ENCODE data around the gene DEPDC1.

The DEPDC1 gene

DNA sequence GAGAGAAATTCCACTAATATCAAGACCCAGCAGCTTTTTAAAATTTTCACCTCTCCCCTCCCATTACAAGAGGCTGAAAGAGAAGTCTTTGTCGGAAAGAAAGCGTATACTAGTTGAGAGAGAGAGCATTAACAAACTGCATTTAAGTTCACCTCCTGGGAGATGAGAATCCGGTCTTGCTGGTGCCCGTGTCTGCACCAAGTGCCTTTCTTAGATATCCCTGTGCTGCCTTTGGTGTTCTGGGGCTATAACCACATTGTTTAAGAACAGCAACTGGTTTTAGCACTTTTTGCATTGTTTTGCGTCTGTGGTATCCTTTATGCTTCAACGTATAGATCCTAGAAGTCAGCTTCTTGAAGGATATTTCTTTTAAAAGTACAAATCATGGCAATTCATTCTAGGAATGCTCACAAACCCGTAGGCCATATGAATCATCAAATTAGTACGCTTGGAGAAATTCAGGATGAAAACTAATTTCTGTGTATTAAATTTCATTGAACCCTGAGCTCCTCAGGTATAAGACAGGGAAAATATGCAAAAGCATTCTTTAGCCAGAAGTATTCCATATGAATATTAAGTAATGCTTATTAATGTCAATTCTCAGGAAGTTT lies 43.7 kb downstream of the DEPDC1 start:
- Histone ChIP-seq H3K27me3 (ENCODE audit: control insufficient read depth in 1 of 2, insufficient read depth in 2 of 2, low read length in 2 of 2) (no peaks in the 10 kb centered on the region), H3K9me3 (ENCODE audit: control insufficient read depth in 1 of 2, low read length in 2 of 2) (no peaks in the 10 kb centered on the region), H3K4me3 (ENCODE audit: low read depth in 1 of 2, low read length in 2 of 2) (no peak overlapping the region), H3K27ac (ENCODE audit: low read depth, low read length) (no peak overlapping the region), H3K4me1 (ENCODE audit: control insufficient read depth in 1 of 2, insufficient read depth in 2 of 2, low read length in 2 of 2) (no peaks in the 10 kb centered on the region), H3K36me3 (ENCODE audit: control insufficient read depth in 1 of 2, insufficient read depth in 2 of 2, low read length in 2 of 2) (no peaks in the 10 kb centered on the region), H3K9ac (ENCODE audit: low read depth in 1 of 2, low read length in 2 of 2) (no peak overlapping the region)

GRCh38 chr1:68449901-68450300 lies 47.0 kb downstream of the DEPDC1 start, which contains the start of gene RPE65:
Gene RPE65, minus strand, starts transcription at chr1:68449954. Its CDS starts 49 bp downstream, at chr1:68449905.
- Histone ChIP-seq H3K9ac (ENCODE audit: low read depth in 1 of 2, low read length in 2 of 2) (no peak within 1 kb of the TSS), H3K4me3 (ENCODE audit: low read depth in 1 of 2, low read length in 2 of 2) (no peak within 1 kb of the TSS), H3K4me1 (ENCODE audit: control insufficient read depth in 1 of 2, insufficient read depth in 2 of 2, low read length in 2 of 2) (no peaks in the 10 kb centered on the region), H3K27me3 (ENCODE audit: control insufficient read depth in 1 of 2, insufficient read depth in 2 of 2, low read length in 2 of 2) (no peaks in the 10 kb centered on the region), H3K27ac (ENCODE audit: low read depth, low read length) (no peak within 1 kb of the TSS), H3K36me3 (ENCODE audit: control insufficient read depth in 1 of 2, insufficient read depth in 2 of 2, low read length in 2 of 2) (no peaks in the 10 kb centered on the region), H3K9me3 (ENCODE audit: control insufficient read depth in 1 of 2, low read length in 2 of 2) (no peaks in the 10 kb centered on the region)

- H3K36me3 ChIP-seq (ENCODE audit: control insufficient read depth in 1 of 2, insufficient read depth in 2 of 2, low read length in 2 of 2) = no peaks in the 10 kb centered on the region
- H3K4me1 ChIP-seq (ENCODE audit: control insufficient read depth in 1 of 2, insufficient read depth in 2 of 2, low read length in 2 of 2) = no peaks in the 10 kb centered on the region
- H3K27me3 ChIP-seq (ENCODE audit: control insufficient read depth in 1 of 2, insufficient read depth in 2 of 2, low read length in 2 of 2) = no peaks in the 10 kb centered on the region
- H3K9me3 ChIP-seq (ENCODE audit: control insufficient read depth in 1 of 2, low read length in 2 of 2) = no peaks in the 10 kb centered on the region
- H3K4me3 ChIP-seq (ENCODE audit: low read depth in 1 of 2, low read length in 2 of 2) = no peak overlapping the region
- H3K27ac ChIP-seq (ENCODE audit: low read depth, low read length) = no peak overlapping the region
- no peak overlapping the region for H3K9ac ChIP-seq (ENCODE audit: low read depth in 1 of 2, low read length in 2 of 2)
Observed at GRCh38 chr1:68448365-68448764, 48.5 kb downstream of the DEPDC1 start.

- no peaks in the 10 kb centered on the region for H3K36me3 ChIP-seq (ENCODE audit: control insufficient read depth in 1 of 2, insufficient read depth in 2 of 2, low read length in 2 of 2)
- no peak overlapping the region for H3K27ac ChIP-seq (ENCODE audit: low read depth, low read length)
- no peak overlapping the region for H3K4me3 ChIP-seq (ENCODE audit: low read depth in 1 of 2, low read length in 2 of 2)
- no peaks in the 10 kb centered on the region for H3K9me3 ChIP-seq (ENCODE audit: control insufficient read depth in 1 of 2, low read length in 2 of 2)
- H3K4me1 ChIP-seq (ENCODE audit: control insufficient read depth in 1 of 2, insufficient read depth in 2 of 2, low read length in 2 of 2) = no peaks in the 10 kb centered on the region
- H3K9ac ChIP-seq (ENCODE audit: low read depth in 1 of 2, low read length in 2 of 2) = no peak overlapping the region
- no peaks in the 10 kb centered on the region for H3K27me3 ChIP-seq (ENCODE audit: control insufficient read depth in 1 of 2, insufficient read depth in 2 of 2, low read length in 2 of 2)
Observed at GRCh38 chr1:68445709-68446108, 51.2 kb downstream of the DEPDC1 start.

DNA sequence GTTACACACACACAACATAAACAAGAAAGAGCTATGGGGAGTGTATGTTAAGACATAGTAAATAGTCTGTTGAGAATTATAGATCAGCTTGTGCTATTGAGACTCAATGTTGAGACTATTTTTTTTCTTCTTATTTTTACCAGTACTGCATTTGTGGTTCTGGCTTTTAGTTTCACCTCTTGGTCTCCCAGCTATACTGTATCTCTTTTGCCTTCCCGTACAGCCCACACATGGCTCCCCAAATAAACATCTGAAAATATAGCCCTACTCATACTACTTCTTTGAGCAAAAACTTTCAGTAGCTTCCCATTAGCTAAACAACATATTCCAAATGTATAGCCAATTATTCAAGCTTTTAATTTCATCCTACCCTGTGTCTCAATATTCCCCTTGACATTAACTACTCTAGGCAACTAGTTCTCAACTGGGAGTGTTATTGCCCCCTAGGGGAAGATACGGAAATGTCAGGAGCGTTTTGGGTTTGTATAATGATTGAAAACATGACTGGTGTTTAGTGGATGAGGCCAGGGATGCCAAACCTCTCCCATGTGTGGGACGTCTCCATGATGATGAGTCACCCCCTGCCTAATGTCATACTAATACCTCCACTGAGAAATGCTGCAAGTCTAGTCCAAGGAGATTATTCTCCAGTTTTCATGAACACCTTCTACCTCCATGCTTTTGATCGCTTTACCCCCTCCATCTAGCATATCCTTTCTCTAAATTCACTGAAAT lies 53.9 kb downstream of the DEPDC1 start:
- Histone ChIP-seq H3K36me3 (ENCODE audit: control insufficient read depth in 1 of 2, insufficient read depth in 2 of 2, low read length in 2 of 2) (no peaks in the 10 kb centered on the region), H3K27me3 (ENCODE audit: control insufficient read depth in 1 of 2, insufficient read depth in 2 of 2, low read length in 2 of 2) (no peaks in the 10 kb centered on the region), H3K27ac (ENCODE audit: low read depth, low read length) (no peak overlapping the region), H3K4me3 (ENCODE audit: low read depth in 1 of 2, low read length in 2 of 2) (no peak overlapping the region), H3K9ac (ENCODE audit: low read depth in 1 of 2, low read length in 2 of 2) (no peak overlapping the region), H3K9me3 (ENCODE audit: control insufficient read depth in 1 of 2, low read length in 2 of 2) (no peaks in the 10 kb centered on the region), H3K4me1 (ENCODE audit: control insufficient read depth in 1 of 2, insufficient read depth in 2 of 2, low read length in 2 of 2) (no peaks in the 10 kb centered on the region)

DNA sequence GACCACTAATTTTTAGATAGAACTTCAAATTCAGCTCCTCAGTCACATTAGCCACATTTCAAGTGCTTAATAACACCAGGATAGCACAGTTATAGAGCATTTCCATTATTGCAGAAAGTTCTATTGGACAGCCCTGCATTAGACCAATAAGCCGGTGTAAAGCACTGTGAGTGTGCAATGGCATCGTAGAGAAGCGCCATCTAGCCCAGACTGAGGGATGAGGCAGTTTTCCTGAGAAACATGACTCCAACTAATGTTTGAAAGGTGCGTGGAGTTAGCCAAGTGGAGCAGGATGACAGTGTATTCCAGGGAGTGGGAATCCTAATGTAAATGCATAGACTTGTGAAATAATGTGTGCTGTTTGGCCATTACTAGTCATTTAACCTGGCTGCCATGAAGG lies 54.9 kb downstream of the DEPDC1 start:
- no peaks in the 10 kb centered on the region for H3K9me3 ChIP-seq (ENCODE audit: control insufficient read depth in 1 of 2, low read length in 2 of 2)
- H3K36me3 ChIP-seq (ENCODE audit: control insufficient read depth in 1 of 2, insufficient read depth in 2 of 2, low read length in 2 of 2) = no peaks in the 10 kb centered on the region
- H3K4me1 ChIP-seq (ENCODE audit: control insufficient read depth in 1 of 2, insufficient read depth in 2 of 2, low read length in 2 of 2) = no peaks in the 10 kb centered on the region
- no peaks in the 10 kb centered on the region for H3K27me3 ChIP-seq (ENCODE audit: control insufficient read depth in 1 of 2, insufficient read depth in 2 of 2, low read length in 2 of 2)
- no peak overlapping the region for H3K27ac ChIP-seq (ENCODE audit: low read depth, low read length)
- H3K4me3 ChIP-seq (ENCODE audit: low read depth in 1 of 2, low read length in 2 of 2) = no peak overlapping the region
- H3K9ac ChIP-seq (ENCODE audit: low read depth in 1 of 2, low read length in 2 of 2) = no peak overlapping the region

DNA sequence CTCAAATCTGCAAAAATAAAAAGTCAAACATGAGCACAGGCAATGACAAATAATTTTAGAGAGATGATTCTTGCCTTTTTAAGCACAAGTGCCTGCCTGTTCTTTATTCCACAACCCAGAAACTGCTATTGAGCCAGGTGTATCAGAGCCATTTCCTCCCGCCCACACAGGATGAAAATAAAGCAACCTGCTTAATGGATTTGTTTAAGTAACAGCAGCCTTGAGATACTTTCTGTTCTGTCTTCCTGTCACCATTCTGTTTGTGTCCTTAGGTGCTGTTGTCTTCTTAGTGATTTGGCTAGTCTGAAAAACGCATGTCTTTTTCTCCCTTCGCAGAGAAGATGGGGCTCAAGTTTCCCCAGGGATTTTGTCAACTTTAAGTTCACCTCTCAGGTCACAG lies 58.6 kb downstream of the DEPDC1 start:
- Histone ChIP-seq H3K9ac (ENCODE audit: low read depth in 1 of 2, low read length in 2 of 2) (no peak overlapping the region), H3K9me3 (ENCODE audit: control insufficient read depth in 1 of 2, low read length in 2 of 2) (no peaks in the 10 kb centered on the region), H3K27me3 (ENCODE audit: control insufficient read depth in 1 of 2, insufficient read depth in 2 of 2, low read length in 2 of 2) (no peaks in the 10 kb centered on the region), H3K4me1 (ENCODE audit: control insufficient read depth in 1 of 2, insufficient read depth in 2 of 2, low read length in 2 of 2) (no peaks in the 10 kb centered on the region), H3K4me3 (ENCODE audit: low read depth in 1 of 2, low read length in 2 of 2) (no peak overlapping the region), H3K27ac (ENCODE audit: low read depth, low read length) (no peak overlapping the region), H3K36me3 (ENCODE audit: control insufficient read depth in 1 of 2, insufficient read depth in 2 of 2, low read length in 2 of 2) (no peaks in the 10 kb centered on the region)

DNA sequence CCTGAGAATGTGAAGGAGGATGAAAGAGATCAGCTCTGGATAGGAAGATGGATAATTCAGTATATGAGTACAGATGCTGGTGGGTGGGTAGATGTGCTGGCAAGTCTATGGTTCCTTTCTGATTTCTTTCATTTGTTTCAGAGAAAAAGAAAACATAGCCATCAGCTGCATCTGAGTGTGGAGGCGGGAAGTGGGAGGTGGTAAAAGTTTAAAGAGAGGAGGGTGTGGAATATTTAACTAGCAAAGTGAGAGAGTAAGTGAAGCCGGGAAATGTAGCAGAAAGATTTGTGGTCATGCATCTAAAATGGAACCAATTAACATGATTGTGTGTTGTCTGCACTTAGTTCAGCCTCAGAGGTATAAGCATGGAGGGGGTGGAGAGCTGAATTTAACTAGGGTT lies 63.5 kb downstream of the DEPDC1 start:
- Histone ChIP-seq H3K27ac (ENCODE audit: low read depth, low read length) (no peak overlapping the region), H3K9me3 (ENCODE audit: control insufficient read depth in 1 of 2, low read length in 2 of 2) (no peaks in the 10 kb centered on the region), H3K9ac (ENCODE audit: low read depth in 1 of 2, low read length in 2 of 2) (no peak overlapping the region), H3K4me1 (ENCODE audit: control insufficient read depth in 1 of 2, insufficient read depth in 2 of 2, low read length in 2 of 2) (no peaks in the 10 kb centered on the region), H3K4me3 (ENCODE audit: low read depth in 1 of 2, low read length in 2 of 2) (no peak overlapping the region), H3K27me3 (ENCODE audit: control insufficient read depth in 1 of 2, insufficient read depth in 2 of 2, low read length in 2 of 2) (no peaks in the 10 kb centered on the region), H3K36me3 (ENCODE audit: control insufficient read depth in 1 of 2, insufficient read depth in 2 of 2, low read length in 2 of 2) (no peaks in the 10 kb centered on the region)

DNA sequence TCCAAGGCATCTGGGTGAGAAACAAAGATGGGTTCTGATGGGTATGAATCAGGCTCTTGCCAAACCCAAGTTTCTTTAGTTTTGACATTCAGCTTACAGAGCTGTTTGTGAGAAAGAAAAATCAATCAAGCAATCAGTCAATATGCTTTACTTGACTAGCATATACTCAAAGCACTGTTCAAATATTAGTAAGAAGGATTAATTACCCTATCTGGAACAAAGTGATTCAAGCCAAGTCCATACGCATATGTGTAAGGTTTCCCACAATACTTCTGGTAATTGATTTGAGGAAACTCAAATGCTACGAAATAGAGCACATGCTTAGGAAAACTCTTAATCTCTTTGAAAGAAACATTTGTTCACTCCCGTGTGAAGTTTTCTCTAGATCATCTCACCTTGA lies 65.8 kb downstream of the DEPDC1 start:
- H3K27me3 ChIP-seq (ENCODE audit: control insufficient read depth in 1 of 2, insufficient read depth in 2 of 2, low read length in 2 of 2) = no peaks in the 10 kb centered on the region
- H3K36me3 ChIP-seq (ENCODE audit: control insufficient read depth in 1 of 2, insufficient read depth in 2 of 2, low read length in 2 of 2) = no peaks in the 10 kb centered on the region
- H3K4me1 ChIP-seq (ENCODE audit: control insufficient read depth in 1 of 2, insufficient read depth in 2 of 2, low read length in 2 of 2) = no peaks in the 10 kb centered on the region
- no peak overlapping the region for H3K27ac ChIP-seq (ENCODE audit: low read depth, low read length)
- no peaks in the 10 kb centered on the region for H3K9me3 ChIP-seq (ENCODE audit: control insufficient read depth in 1 of 2, low read length in 2 of 2)
- H3K9ac ChIP-seq (ENCODE audit: low read depth in 1 of 2, low read length in 2 of 2) = no peak overlapping the region
- H3K4me3 ChIP-seq (ENCODE audit: low read depth in 1 of 2, low read length in 2 of 2) = no peak overlapping the region

- no peaks in the 10 kb centered on the region for H3K4me1 ChIP-seq (ENCODE audit: control insufficient read depth in 1 of 2, insufficient read depth in 2 of 2, low read length in 2 of 2)
- no peaks in the 10 kb centered on the region for H3K9me3 ChIP-seq (ENCODE audit: control insufficient read depth in 1 of 2, low read length in 2 of 2)
- H3K36me3 ChIP-seq (ENCODE audit: control insufficient read depth in 1 of 2, insufficient read depth in 2 of 2, low read length in 2 of 2) = no peaks in the 10 kb centered on the region
- no peaks in the 10 kb centered on the region for H3K27me3 ChIP-seq (ENCODE audit: control insufficient read depth in 1 of 2, insufficient read depth in 2 of 2, low read length in 2 of 2)
- H3K9ac ChIP-seq (ENCODE audit: low read depth in 1 of 2, low read length in 2 of 2) = no peak overlapping the region
- no peak overlapping the region for H3K27ac ChIP-seq (ENCODE audit: low read depth, low read length)
- no peak overlapping the region for H3K4me3 ChIP-seq (ENCODE audit: low read depth in 1 of 2, low read length in 2 of 2)
Observed at GRCh38 chr1:68429233-68429808, 67.6 kb downstream of the DEPDC1 start.

Data from duodenal mucosa (tissue), 2 donors.